Kidney (tissue), 14 donors: Measurements from ENCODE around the gene SCGB3A1. TPM values are rescaled to one million over a fixed set of nuclear protein-coding genes. Genes with fewer than 3 reads are reported as not detected.

Experiments used
- DNase-seq, 5 donors: peaks; one replicate each; pipeline ENCODE4 v3.0.0-alpha.2; 2013 to 2020
- FAIRE-seq: peaks from 2 replicates; lab custom pipeline; 2012; peaks lifted over from hg19 to GRCh38; lab: Jason Lieb, UNC
- H3K27ac ChIP-seq, 2 donors: one replicate each; pipeline ENCODE4 v1.7.0; 2013; ENCODE audit warnings: low read depth in 2 of 2, low read length in 2 of 2, inconsistent platforms in 1 of 2
- H3K27me3 ChIP-seq: one replicate; pipeline ENCODE4 v1.7.1; 2013; ENCODE audit warnings: low read length, inconsistent platforms; ENCODE audit not compliant: control insufficient read depth, insufficient read depth
- H3K36me3 ChIP-seq, 3 donors: one replicate each; pipeline versions ENCODE4 v1.7.0 to v1.7.1; 2013; ENCODE audit warnings: low read length in 3 of 3, control low read depth in 1 of 3, inconsistent platforms in 1 of 3; ENCODE audit not compliant: insufficient read depth in 3 of 3, control insufficient read depth in 2 of 3
- H3K4me1 ChIP-seq, 3 donors: one replicate each; pipeline versions ENCODE4 v1.7.0 to v1.7.1; 2013; ENCODE audit warnings: low read length in 3 of 3, inconsistent platforms in 1 of 3, low read depth in 1 of 3; ENCODE audit not compliant: control insufficient read depth in 2 of 3, insufficient read depth in 2 of 3
- H3K4me3 ChIP-seq, 3 donors: one replicate each; pipeline versions ENCODE4 v1.7.0 to v1.8.1; 2013; ENCODE audit warnings: low read length in 3 of 3, control low read depth in 1 of 3, inconsistent platforms in 1 of 3
- H3K9ac ChIP-seq, 3 donors: one replicate each; pipeline versions ENCODE4 v1.7.0 to v1.7.1; 2013; ENCODE audit warnings: low read length in 3 of 3, control low read depth in 1 of 3, inconsistent platforms in 1 of 3
- H3K9me3 ChIP-seq, 3 donors: one replicate each; pipeline versions ENCODE4 v1.7.0 to v1.7.1; 2013; ENCODE audit warnings: low read length in 3 of 3, control low read depth in 1 of 3, inconsistent platforms in 1 of 3; ENCODE audit not compliant: control insufficient read depth in 2 of 3, insufficient read depth in 1 of 3
- intact Hi-C: fragments of 100-400 bp; cut with DNase I; formaldehyde crosslinking; loops from one replicate; pipeline ENCODE4 v1.11.1; 2022
- polyA plus RNA-seq: library from polyadenylated mRNA; stranded (reverse); fragments of 350-450 nt; fragmentation: Illumina TruSeq; extraction: RNeasy Lipid Tissue Mini Kit (QIAGEN cat#74804); gene quantifications from one replicate; pipeline ENCODE4 v1.2.3, GENCODE V29; 2014; ENCODE audit warnings: low read depth, low replicate concordance; ENCODE audit not compliant: insufficient read depth
- total RNA-seq: library from RNA; stranded (reverse); fragmentation: NEBNext Ultra II Directional; extraction: Animal tissue kit (Norgen Biotek cat#: 25700); gene quantifications from one replicate; pipeline ENCODE4 v1.2.1, GENCODE V29; 2021
- TF ChIP-seq, protein P1 (sequence below): IDR thresholded peaks from 3 replicates; pipeline ENCODE4 v1.5.1; 2012; ENCODE audit warnings: mild to moderate bottlenecking, moderate library complexity, borderline replicate concordance; ENCODE audit not compliant: insufficient read depth; ENCODE audit errors: extremely low read depth
- donor health status: control.
- donor health status: control.
- donor health status: control.
- donor health status: control.
- donor health status: control.
- donor health status: DM: yes; HTN: yes; CAD: no.
- donor health status: Normal renal cell carcinoma (clear cell type).

SCGB3A1 gene
- total and polyA plus RNA-seq, 2 donors from 2014 or later = 1.1 to 2.3 TPM

DNA sequence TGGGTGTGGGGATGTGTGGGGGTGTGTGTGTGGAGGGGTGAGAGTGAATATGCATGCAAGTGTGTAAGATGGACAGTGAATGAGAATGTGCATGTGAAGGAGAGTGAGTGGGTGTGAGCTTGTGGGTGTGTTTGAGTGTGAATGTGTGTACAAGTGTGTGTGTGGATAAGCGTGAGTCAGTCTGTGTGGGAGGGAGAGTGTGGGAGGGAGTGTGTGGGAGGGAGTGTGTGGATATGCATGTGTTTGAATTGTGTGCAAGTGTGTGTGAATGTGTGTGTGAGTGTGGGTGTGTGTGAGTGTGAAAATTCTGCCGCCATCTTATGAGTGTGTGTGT lies 3.7 kb upstream of the SCGB3A1 start:
- Histone ChIP-seq H3K9me3 (no peaks in the 10 kb centered on the region), H3K9ac (no peak overlapping the region), H3K4me3 (no peak overlapping the region), H3K36me3 (no peaks in the 10 kb centered on the region), H3K27ac (no peak overlapping the region), H3K4me1 (no peaks in the 10 kb centered on the region), H3K27me3 (no peaks in the 10 kb centered on the region)
- FAIRE-seq = no peak
- intact Hi-C loops = no loop called here
- TF ChIP-seq, protein P1, sequence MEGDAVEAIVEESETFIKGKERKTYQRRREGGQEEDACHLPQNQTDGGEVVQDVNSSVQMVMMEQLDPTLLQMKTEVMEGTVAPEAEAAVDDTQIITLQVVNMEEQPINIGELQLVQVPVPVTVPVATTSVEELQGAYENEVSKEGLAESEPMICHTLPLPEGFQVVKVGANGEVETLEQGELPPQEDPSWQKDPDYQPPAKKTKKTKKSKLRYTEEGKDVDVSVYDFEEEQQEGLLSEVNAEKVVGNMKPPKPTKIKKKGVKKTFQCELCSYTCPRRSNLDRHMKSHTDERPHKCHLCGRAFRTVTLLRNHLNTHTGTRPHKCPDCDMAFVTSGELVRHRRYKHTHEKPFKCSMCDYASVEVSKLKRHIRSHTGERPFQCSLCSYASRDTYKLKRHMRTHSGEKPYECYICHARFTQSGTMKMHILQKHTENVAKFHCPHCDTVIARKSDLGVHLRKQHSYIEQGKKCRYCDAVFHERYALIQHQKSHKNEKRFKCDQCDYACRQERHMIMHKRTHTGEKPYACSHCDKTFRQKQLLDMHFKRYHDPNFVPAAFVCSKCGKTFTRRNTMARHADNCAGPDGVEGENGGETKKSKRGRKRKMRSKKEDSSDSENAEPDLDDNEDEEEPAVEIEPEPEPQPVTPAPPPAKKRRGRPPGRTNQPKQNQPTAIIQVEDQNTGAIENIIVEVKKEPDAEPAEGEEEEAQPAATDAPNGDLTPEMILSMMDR = no peak
- DNase-seq = no peak

GRCh38 chr5:180594311-180595045 lies 3.2 kb upstream of the SCGB3A1 start:
- no peaks in the 10 kb centered on the region for H3K36me3 ChIP-seq
- no peaks in the 10 kb centered on the region for H3K4me1 ChIP-seq
- H3K27me3 ChIP-seq = no peaks in the 10 kb centered on the region
- FAIRE-seq (no peak), DNase-seq (peak in 1 of 5 donors; percentile 61)
- H3K9ac ChIP-seq = no peak overlapping the region
- no peak overlapping the region for H3K4me3 ChIP-seq
- H3K27ac ChIP-seq = no peak overlapping the region
- no peaks in the 10 kb centered on the region for H3K9me3 ChIP-seq
- TF ChIP-seq, protein P1 = no peak
- intact Hi-C loops = no loop called here

DNA sequence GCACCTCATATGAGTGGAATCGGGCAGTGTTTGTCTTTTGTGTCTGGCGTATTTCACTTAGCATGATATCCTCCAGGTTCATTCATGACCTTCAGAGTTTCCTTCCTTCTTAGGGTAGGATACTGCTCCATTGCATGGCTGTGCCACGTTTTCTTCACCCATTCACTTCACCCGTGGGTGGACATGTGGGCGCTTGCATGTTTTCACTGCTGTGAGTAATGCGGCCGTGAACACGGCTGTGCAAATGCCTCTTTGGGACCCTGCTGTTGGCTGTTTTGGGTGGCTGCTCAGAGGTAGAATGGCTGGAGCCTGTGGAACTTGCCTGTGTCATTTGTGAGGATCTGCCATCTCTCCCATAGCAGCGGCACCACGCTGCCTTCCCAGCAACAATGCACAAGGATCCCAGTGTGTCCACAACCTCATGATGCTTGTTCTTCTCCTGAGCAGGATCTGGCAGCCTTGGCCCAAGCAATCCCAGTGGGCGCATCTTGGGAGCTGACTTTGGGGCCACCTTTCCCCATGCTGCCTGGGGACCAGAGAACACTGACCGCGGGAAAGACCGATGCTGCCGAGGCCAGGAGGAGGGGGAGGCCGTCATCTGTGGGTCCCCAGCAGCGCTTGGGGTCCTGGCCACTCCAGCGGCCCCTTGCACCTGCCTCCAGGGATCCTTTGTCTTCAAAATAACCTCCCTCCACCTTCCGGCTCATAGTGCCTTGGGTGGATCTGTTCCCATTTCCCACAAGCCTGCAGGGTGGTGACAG lies 2.3 kb upstream of the SCGB3A1 start:
- intact Hi-C loops = no loop called here
- H3K9me3 ChIP-seq = no peaks in the 10 kb centered on the region
- H3K4me3 ChIP-seq = no peak overlapping the region
- no peaks in the 10 kb centered on the region for H3K4me1 ChIP-seq
- H3K27me3 ChIP-seq = no peaks in the 10 kb centered on the region
- H3K27ac ChIP-seq = no peak overlapping the region
- TF ChIP-seq, protein P1 = no peak
- FAIRE-seq (no peak), DNase-seq (peak in 1 of 5 donors; percentile 48)
- no peak overlapping the region for H3K9ac ChIP-seq
- H3K36me3 ChIP-seq = no peaks in the 10 kb centered on the region
